Tibial nerve (tissue), 4 donors: Measurements from ENCODE around the gene TMEM63B.

Experiments
- EP300 ChIP-seq, 2 donors: sonication (generic); formaldehyde crosslinking; IDR thresholded peaks; one replicate each; pipeline ENCODE4 v1.6.1; 2017; ENCODE audit warnings: antibody characterized with exemption in 2 of 2, mild to moderate bottlenecking in 1 of 2
- POLR2A ChIP-seq, 2 donors: fragments of 450-650 bp; IDR thresholded peaks; one replicate each; pipeline ENCODE4 v1.6.1; 2017; ENCODE audit warnings: antibody characterized with exemption in 2 of 2, mild to moderate bottlenecking in 2 of 2, moderate library complexity in 2 of 2
- TF ChIP-seq, protein P1 (sequence below), 5 experiments: fragments of 200-600 bp in 3 of 5; fragments of 450-650 bp in 2 of 5; sonication (generic) in 3 of 5; IDR thresholded peaks; one replicate each; pipeline ENCODE4 v1.5.1; 2016 to 2019; ENCODE audit warnings: antibody characterized with exemption in 5 of 5, mild to moderate bottlenecking in 3 of 5, moderate library complexity in 2 of 5

DNA sequence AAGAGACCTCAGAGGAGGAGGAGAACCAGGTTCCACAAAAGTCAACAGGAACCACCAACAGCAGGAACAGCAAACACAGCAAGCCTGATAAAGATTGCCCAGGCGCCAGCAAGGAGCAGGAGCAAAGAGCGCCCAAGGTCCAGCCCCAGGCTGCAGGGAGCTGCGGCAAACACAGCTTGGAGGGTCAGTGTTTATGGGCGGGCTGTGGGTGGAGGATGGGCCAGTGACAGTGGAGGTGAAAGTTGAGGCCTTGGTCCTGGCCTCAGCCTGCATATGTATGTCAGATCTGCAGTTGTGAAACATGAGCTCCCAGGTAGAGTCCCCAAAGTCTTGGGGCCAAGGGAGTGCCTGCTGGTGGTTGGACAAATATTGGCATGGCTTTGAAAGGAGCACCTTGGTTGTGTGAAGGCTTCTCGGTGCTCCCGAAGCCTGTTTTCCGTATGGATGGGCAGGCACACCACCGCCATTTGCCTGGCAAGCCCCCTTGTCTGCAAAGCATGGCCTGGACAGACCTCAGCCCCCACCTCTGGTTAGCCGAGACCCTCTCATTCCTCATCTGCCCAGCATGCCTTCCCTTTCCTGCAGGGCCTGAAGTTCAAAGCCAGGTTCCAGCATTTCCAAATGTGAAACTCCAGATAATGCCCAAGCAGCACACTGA, 29.3 kb downstream of the TMEM63B start:
- TF ChIP-seq EP300 (IDR thresholded peaks at IDR 0.05) (no peak), POLR2A (IDR thresholded peaks at IDR 0.05) (no peak)
- TF ChIP-seq, protein P1, sequence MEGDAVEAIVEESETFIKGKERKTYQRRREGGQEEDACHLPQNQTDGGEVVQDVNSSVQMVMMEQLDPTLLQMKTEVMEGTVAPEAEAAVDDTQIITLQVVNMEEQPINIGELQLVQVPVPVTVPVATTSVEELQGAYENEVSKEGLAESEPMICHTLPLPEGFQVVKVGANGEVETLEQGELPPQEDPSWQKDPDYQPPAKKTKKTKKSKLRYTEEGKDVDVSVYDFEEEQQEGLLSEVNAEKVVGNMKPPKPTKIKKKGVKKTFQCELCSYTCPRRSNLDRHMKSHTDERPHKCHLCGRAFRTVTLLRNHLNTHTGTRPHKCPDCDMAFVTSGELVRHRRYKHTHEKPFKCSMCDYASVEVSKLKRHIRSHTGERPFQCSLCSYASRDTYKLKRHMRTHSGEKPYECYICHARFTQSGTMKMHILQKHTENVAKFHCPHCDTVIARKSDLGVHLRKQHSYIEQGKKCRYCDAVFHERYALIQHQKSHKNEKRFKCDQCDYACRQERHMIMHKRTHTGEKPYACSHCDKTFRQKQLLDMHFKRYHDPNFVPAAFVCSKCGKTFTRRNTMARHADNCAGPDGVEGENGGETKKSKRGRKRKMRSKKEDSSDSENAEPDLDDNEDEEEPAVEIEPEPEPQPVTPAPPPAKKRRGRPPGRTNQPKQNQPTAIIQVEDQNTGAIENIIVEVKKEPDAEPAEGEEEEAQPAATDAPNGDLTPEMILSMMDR (IDR thresholded peaks at IDR 0.05): no peak
